T-helper 2 cell treated with Interferon-gamma antibody and Interleukin-4, amounts not matched to agents 100 ng/mL and 5 ng/mL, for 36 hours (primary cell): ENCODE results near the gene PLA2G4C. TPM values are rescaled to one million over a fixed set of nuclear protein-coding genes. Genes with fewer than 3 reads are reported as not detected.

ENCODE experiments used
- intact Hi-C: fragments of 100-400 bp; cut with micrococcal nuclease; formaldehyde crosslinking; loops from one replicate; pipeline ENCODE4 v1.15.1; 2023
- total RNA-seq: library from RNA; stranded (reverse); gene quantifications from 2 replicates; pipeline ENCODE4 v1.2.3, GENCODE V29; 2022

PLA2G4C gene
- total RNA-seq, 1 donor from 2014 or later = 4.0 TPM

DNA sequence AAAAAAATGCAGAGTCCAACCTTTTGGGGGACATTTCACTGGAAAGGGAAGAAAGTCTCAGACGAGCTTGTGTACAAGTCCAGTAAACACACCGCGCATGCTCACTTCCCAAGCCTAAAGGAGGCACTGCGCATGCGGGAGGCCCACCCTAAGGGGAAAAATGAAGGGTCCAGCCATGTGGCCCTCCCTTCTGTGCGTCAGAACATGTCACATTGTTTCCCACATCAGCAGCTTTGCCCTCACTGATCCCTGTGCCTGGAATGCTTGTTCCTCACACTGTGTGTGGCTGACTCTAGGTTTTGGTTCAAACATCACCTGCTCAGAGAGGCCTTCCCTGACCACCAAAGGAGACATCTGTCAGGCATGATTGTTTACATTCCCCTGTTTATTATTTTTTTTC is 111.8 kb downstream of the PLA2G4C start:
- intact Hi-C loops = no loop called here

Other genes starting within 250 kb of the PLA2G4C start
- gene SULT2A1, start 224.5 kb downstream of the PLA2G4C start, total RNA-seq = not detected in 2 replicates
- gene BSPH1, start 118.6 kb downstream of the PLA2G4C start, total RNA-seq = not detected in 2 replicates
- gene ELSPBP1, start 116.2 kb downstream of the PLA2G4C start, total RNA-seq = not detected in 2 replicates
- not detected in 2 replicates for gene CABP5, start 66.7 kb downstream of the PLA2G4C start, total RNA-seq
- gene LIG1, start 59.5 kb upstream of the PLA2G4C start, total RNA-seq = 162 and 164 TPM in 2 replicates
- 9.0 and 10.8 TPM in 2 replicates for gene ZSWIM9, start 59.9 kb upstream of the PLA2G4C start, total RNA-seq
- gene CARD8, start 145.1 kb upstream of the PLA2G4C start, total RNA-seq = 165 and 171 TPM in 2 replicates
- 0.39 and 0.93 TPM in 2 replicates for gene ZNF114, start 159.3 kb upstream of the PLA2G4C start, total RNA-seq
- gene EMP3, start 214.7 kb upstream of the PLA2G4C start, total RNA-seq = 423 and 425 TPM in 2 replicates